HepG2 (cell line): ENCODE data around the gene KHK. TPM values are rescaled to one million over a fixed set of nuclear protein-coding genes. Genes with fewer than 3 reads are reported as not detected.

ENCODE experiments used
- DNMT1 ChIP-seq: sonication (generic); formaldehyde crosslinking; IDR thresholded peaks from 2 replicates; pipeline ENCODE4 v1.5.1; 2020; ENCODE audit warnings: mild to moderate bottlenecking, missing genetic modification reagents
- EED ChIP-seq: sonication (generic); formaldehyde crosslinking; IDR thresholded peaks from 2 replicates; pipeline ENCODE4 v1.5.0; 2020; ENCODE audit warnings: mild to moderate bottlenecking, missing genetic modification reagents
- FLYWCH1 ChIP-seq: sonication (generic); formaldehyde crosslinking; IDR thresholded peaks from 2 replicates; pipeline ENCODE4 v1.8.1; 2023; ENCODE audit warnings: mild to moderate bottlenecking, missing genetic modification reagents
- KAT8 ChIP-seq: IDR thresholded peaks from 2 replicates; pipeline ENCODE4 v1.6.1; 2016; ENCODE audit warnings: missing genetic modification reagents, missing compliant biosample characterization
- KLF13 ChIP-seq: sonication (generic); formaldehyde crosslinking; IDR thresholded peaks from 2 replicates; pipeline ENCODE4 v1.4.0; 2020; ENCODE audit warnings: mild to moderate bottlenecking, missing genetic modification reagents
- LCORL ChIP-seq, 2 experiments: fragments of 450-650 bp in 1 of 2; sonication (generic) in 1 of 2; formaldehyde crosslinking in 1 of 2; IDR thresholded peaks; 2 replicates each; pipeline versions ENCODE4 v1.5.0 to v1.6.1; 2017 to 2020; ENCODE audit warnings: antibody characterized with exemption in 1 of 2, missing genetic modification reagents in 1 of 2
- NONO ChIP-seq, 2 experiments: fragments of 450-650 bp in 1 of 2; sonication (generic) in 1 of 2; formaldehyde crosslinking in 1 of 2; IDR thresholded peaks in 1 of 2; conservative IDR thresholded peaks in 1 of 2; 2 replicates each; pipeline versions ENCODE4 v1.6.1 to v1.8.0; 2017 to 2022; ENCODE audit warnings: mild to moderate bottlenecking in 1 of 2, missing genetic modification reagents in 1 of 2, moderate library complexity in 1 of 2
- RFX1 ChIP-seq: fragments of 450-650 bp; IDR thresholded peaks from 2 replicates; pipeline ENCODE4 v1.6.1; 2017
- SKIL ChIP-seq: sonication (generic); formaldehyde crosslinking; IDR thresholded peaks from 2 replicates; pipeline ENCODE4 v1.8.0; 2022; ENCODE audit warnings: missing genetic modification reagents, mild to moderate bottlenecking, moderate library complexity, borderline replicate concordance
- SNAPC4 ChIP-seq: sonication (generic); formaldehyde crosslinking; IDR thresholded peaks from 2 replicates; pipeline ENCODE4 v1.4.0; 2020; ENCODE audit warnings: mild to moderate bottlenecking, missing genetic modification reagents
- ZKSCAN8 ChIP-seq: IDR thresholded peaks from 2 replicates; pipeline ENCODE4 v1.6.1; 2016; ENCODE audit warnings: borderline replicate concordance, missing genetic modification reagents, missing compliant biosample characterization
- ZNF160 ChIP-seq: sonication (generic); formaldehyde crosslinking; IDR thresholded peaks from 2 replicates; pipeline ENCODE4 v1.8.0; 2022; ENCODE audit warnings: mild to moderate bottlenecking, inconsistent platforms, missing genetic modification reagents
- ZNF296 ChIP-seq: sonication (generic); formaldehyde crosslinking; conservative IDR thresholded peaks from 2 replicates; pipeline ENCODE4 v1.5.0; 2020; ENCODE audit warnings: mild to moderate bottlenecking, missing genetic modification reagents
- ZNF589 ChIP-seq: sonication (generic); formaldehyde crosslinking; conservative IDR thresholded peaks from 2 replicates; pipeline ENCODE4 v1.8.0; 2022; ENCODE audit warnings: mild to moderate bottlenecking, moderate library complexity, missing genetic modification reagents
- polyA plus RNA-seq, 8 experiments: library from polyadenylated mRNA; depleted of rRNA in 3 of 8; stranded (reverse) in 7 of 8; unstranded in 1 of 8; fragments of >200 nt; fragmentation: Illumina TruSeq in 4 of 8; extraction: Trizol in 4 of 8; gene quantifications; 2 replicates each; pipeline versions ENCODE4 v1.2.1 to v1.2.3, GENCODE V29; 2011 to 2016; ENCODE audit warnings: low read depth in 4 of 8, missing spikeins in 1 of 8, mixed read lengths in 1 of 8; ENCODE audit not compliant: insufficient read depth in 1 of 8
- total RNA-seq, 5 experiments: library from RNA; depleted of rRNA; stranded (reverse); fragments of >200 nt; fragmentation: Illumina TruSeq; extraction: Trizol; gene quantifications; 2 replicates each; pipeline ENCODE4 v1.2.3, GENCODE V29; 2016; ENCODE audit warnings: low read depth in 1 of 5

The KHK gene
- total and polyA plus RNA-seq, 2 of the 13 experiments (the other 11 are each of a cell fraction or from before 2014, with no cell fraction given), result 40.9 to 99.2 TPM

- TF ChIP-seq EED (CRISPR knock-in tag), result no peak
- TF ChIP-seq DNMT1 (CRISPR knock-in tag), result no peak; the same call in 1 of the 2 replicates
- no peak for TF ChIP-seq ZNF296 (CRISPR knock-in tag)
- no peak for TF ChIP-seq LCORL (IDR thresholded peaks at IDR 0.05)
- TF ChIP-seq LCORL (CRISPR knock-in tag; IDR thresholded peaks at IDR 0.05), result 0 out of 2 replicates have a peak, but pooled peaks have one; percentile 16
- TF ChIP-seq ZKSCAN8 (CRISPR knock-in tag), result 0 out of 2 replicates have a peak, but pooled peaks have one; percentile 47
- TF ChIP-seq KAT8 (CRISPR knock-in tag), result peak; percentile 93
- 0 out of 2 replicates have a peak, but pooled peaks have one; percentile 18 for TF ChIP-seq ZNF160 (CRISPR knock-in tag)
- no peak for TF ChIP-seq KLF13 (CRISPR knock-in tag)
- no peak for TF ChIP-seq ZNF589
- no peak for TF ChIP-seq NONO (IDR thresholded peaks at IDR 0.05)
- TF ChIP-seq NONO (CRISPR knock-in tag; conservative IDR thresholded peaks at IDR 0.05), result peak; percentile 80
- TF ChIP-seq SKIL, result no peak
- TF ChIP-seq RFX1, result no peak
- TF ChIP-seq FLYWCH1, result no peak
- no peak for TF ChIP-seq SNAPC4 (CRISPR knock-in tag)
These were observed 15.1 kb upstream of the KHK start, which contains the start of gene OST4 (continued) for GRCh38 chr2:27071277-27071989.
